Motor neuron (in vitro differentiated cells): ENCODE measurements around the gene OR5K2. TPM values are rescaled to one million over a fixed set of nuclear protein-coding genes. Genes with fewer than 3 reads are reported as not detected.

Experiments
- ATAC-seq, 8 experiments: fragments of 200-7000 bp; cut with Tn5 transposase; replicated peaks in 6 of 8; 2 replicates each; pipeline ENCODE4 v1.8.0; 2021; ENCODE audit warnings: mild to moderate bottlenecking in 8 of 8, moderate library complexity in 8 of 8
- H3K27ac ChIP-seq, 2 donors: fragments of 250-450 bp; sonication (Bioruptor Pico); 2 replicates each; pipeline ENCODE4 v1.9.0; 2021; ENCODE audit warnings: antibody characterized with exemption in 2 of 2, mild to moderate bottlenecking in 2 of 2, moderate library complexity in 1 of 2
- H3K4me1 ChIP-seq, 2 donors: fragments of 250-450 bp; sonication (Bioruptor Pico); replicated peaks in 1 of 2; 2 replicates each; pipeline ENCODE4 v1.6.1; 2021; ENCODE audit warnings: antibody characterized with exemption in 2 of 2, mild to moderate bottlenecking in 2 of 2, moderate library complexity in 1 of 2
- H3K4me3 ChIP-seq, 5 donors: fragments of 250-450 bp; sonication (Bioruptor Pico); 2 replicates each; pipeline ENCODE4 v1.9.0; 2021; ENCODE audit warnings: antibody characterized with exemption in 5 of 5, mild to moderate bottlenecking in 5 of 5, moderate library complexity in 4 of 5
- WGBS, 10 experiments: fragments of 450-650 bp; shearing (Covaris generic); methylation state at CpG; one replicate each; pipeline ENCODE4 v1.0.0; 2022; 5-methylcytosine and 5-hydroxymethylcytosine counted together
- in situ Hi-C, 9 experiments: fragments of 400-800 bp; cut with MboI; loops; one replicate each; pipeline ENCODE4 v1.15.0; 2021; ENCODE audit warnings: low sequenced_read_pairs in 9 of 9, low pct_unique_long_range_greater_than_20kb in 2 of 9; ENCODE audit not compliant: unreplicated experiment in 9 of 9
- total RNA-seq, 8 experiments: library from RNA; unstranded; fragments of 300-600 nt; gene quantifications; 2 replicates each; pipeline versions ENCODE4 v1.2.3 to v1.2.4, GENCODE V29; 2022

Gene OR5K2
- total RNA-seq, 8 experiments from 2014 or later = 0.28 to 0.43 TPM; not detected in 6

DNA sequence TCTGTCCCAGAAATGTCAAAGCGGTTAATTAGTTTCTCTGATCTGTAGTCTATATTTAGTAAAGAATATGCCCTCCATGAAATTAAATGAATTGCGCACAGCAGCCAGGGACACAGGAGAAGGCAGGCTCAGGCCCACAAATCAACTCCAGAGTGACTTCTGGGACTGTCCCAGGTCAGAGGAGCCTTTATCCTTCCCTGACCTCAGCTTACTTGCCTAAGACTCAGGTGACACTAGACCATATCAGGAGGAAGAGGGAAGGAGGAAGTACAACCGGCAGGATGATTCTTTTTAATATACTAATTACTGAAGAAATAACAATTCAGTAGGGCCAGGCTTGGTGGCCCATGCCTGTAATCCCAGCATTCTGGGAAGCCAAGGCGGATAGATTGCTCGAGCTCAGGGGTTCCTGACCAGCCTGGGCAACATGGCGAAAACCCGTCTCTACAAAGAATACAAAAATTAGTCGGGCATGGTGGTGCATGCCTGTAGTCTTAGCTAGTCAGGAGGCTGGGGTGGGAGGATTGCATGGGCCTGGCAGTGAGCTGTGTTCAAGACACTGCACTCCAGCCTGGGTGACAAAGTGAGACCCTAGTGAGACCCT lies 32.5 kb downstream of the OR5K2 start:
- in situ Hi-C loops = no loop called here
- no peak overlapping the region for H3K27ac ChIP-seq
- H3K4me3 ChIP-seq = no peak overlapping the region
- WGBS, 10 experiments = 31 to 100% (median 70%) methylated on average over 1 to 8 of the region's 8 CpGs; no CpG with 5 or more reads in 3 of the 10 experiments
- H3K4me1 ChIP-seq = peaks cover 0 to 7% of the 10 kb centered on the region in 2 donors
- peak in 4 of 8 experiments; percentile 65 to 73 (median 69) for ATAC-seq

DNA sequence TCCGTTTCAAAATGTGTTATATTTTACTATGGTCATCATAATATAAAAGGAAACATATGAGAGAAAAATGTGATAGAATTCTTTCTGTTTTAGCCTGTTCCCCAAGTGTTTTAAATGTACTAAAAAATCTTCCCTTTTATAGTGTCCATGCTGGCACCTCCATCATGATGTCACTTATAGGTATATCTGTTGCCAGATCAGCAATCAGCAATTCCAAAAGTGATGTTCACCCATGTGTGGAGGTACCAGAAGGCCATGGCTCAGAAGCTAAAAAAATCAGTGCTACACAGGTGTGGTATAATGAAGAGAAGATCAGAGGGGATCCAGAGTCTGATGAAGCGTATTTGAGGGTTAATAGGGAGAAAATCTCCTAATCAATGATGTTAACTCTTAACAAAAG lies 33.2 kb downstream of the OR5K2 start:
- Histone ChIP-seq H3K4me3 (no peak overlapping the region), H3K4me1 (peaks cover 0 to 7% of the 10 kb centered on the region in 2 donors), H3K27ac (no peak overlapping the region)
- no peak for ATAC-seq
- 0 to 100% (median 83%) methylated on average over 1 to 2 of the region's 2 CpGs for WGBS, 10 experiments
- in situ Hi-C loops = no loop called here

DNA sequence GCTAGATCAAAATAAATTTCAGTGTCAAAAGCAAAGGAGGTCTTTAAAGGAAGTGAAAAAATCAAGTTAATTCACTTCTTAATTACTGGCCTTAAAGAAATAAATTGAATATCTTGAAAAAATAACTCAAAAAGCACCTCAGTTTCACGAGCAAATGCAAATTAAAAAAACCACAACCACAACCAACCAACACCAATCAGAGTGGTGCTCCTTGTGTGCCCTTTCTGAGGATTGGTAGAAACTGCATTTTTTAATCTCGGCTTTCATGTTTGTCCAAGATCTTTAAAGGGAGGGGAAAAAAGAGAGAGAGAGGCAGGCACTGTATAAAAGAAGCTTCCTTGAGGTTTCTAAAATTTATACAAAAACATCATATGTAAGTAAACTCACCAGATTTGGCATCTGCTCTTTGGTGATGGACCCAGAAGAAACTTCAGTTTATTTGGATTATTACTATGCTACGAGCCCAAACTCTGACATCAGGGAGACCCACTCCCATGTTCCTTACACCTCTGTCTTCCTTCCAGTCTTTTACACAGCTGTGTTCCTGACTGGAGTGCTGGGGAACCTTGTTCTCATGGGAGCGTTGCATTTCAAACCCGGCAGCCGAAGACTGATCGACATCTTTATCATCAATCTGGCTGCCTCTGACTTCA lies 34.3 kb downstream of the OR5K2 start, which contains the start of gene GPR15:
Gene GPR15, plus strand, starts transcription at position 357 of the 653 bp plus-strand sequence. Its CDS starts 56 bp downstream, at position 413.
- Histone ChIP-seq H3K4me1 (peaks cover 0 to 7% of the 10 kb centered on the region in 2 donors), H3K27ac (no peak within 1 kb of the TSS), H3K4me3 (no peak within 1 kb of the TSS)
- WGBS, 10 experiments = 38 to 100% (median 70%) methylated on average over 1 to 7 of the region's 7 CpGs; no CpG with 5 or more reads in 1 of the 10 experiments
- in situ Hi-C loops = no loop called here
- ATAC-seq = no peak

DNA sequence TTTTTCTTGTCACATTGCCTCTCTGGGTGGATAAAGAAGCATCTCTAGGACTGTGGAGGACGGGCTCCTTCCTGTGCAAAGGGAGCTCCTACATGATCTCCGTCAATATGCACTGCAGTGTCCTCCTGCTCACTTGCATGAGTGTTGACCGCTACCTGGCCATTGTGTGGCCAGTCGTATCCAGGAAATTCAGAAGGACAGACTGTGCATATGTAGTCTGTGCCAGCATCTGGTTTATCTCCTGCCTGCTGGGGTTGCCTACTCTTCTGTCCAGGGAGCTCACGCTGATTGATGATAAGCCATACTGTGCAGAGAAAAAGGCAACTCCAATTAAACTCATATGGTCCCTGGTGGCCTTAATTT lies 34.8 kb downstream of the OR5K2 start:
- no peak overlapping the region for H3K4me3 ChIP-seq
- no peak overlapping the region for H3K27ac ChIP-seq
- no peak for ATAC-seq
- in situ Hi-C loops = no loop called here
- peaks cover 0 to 7% of the 10 kb centered on the region in 2 donors for H3K4me1 ChIP-seq
- 50 to 100% (median 83%) methylated on average over 1 to 4 of the region's 5 CpGs; no CpG with 5 or more reads in 5 of the 10 experiments for WGBS, 10 experiments

DNA sequence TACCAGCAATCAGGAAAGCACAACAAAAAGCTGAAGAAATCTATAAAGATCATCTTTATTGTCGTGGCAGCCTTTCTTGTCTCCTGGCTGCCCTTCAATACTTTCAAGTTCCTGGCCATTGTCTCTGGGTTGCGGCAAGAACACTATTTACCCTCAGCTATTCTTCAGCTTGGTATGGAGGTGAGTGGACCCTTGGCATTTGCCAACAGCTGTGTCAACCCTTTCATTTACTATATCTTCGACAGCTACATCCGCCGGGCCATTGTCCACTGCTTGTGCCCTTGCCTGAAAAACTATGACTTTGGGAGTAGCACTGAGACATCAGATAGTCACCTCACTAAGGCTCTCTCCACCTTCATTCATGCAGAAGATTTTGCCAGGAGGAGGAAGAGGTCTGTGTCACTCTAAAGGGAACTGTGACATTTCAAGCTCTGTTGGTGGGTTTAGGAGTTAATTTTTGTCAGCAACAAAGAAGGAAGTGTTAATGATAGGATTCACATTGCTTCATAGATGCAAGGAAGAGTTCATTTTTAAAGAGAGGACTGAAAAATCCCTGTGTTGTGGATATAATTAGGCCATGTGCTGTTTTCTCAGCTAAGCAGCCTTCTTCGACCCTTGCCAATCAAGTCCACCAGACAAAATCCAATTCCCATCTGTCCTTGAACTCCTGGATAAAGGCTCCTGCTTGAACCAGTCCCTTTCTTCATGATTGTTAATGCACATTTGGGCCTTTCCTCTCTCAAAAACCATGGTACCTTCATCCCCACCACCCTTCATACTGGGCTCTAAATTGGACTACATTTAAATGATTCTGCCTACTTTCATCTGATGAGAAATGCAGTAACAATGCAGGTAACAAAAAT lies 35.5 kb downstream of the OR5K2 start:
- Histone ChIP-seq H3K4me3 (no peak overlapping the region), H3K4me1 (peaks cover 0 to 7% of the 10 kb centered on the region in 2 donors), H3K27ac (no peak overlapping the region)
- no peak for ATAC-seq
- in situ Hi-C loops = no loop called here
- 40 to 100% (median 90%) methylated on average over 1 to 6 of the region's 6 CpGs; no CpG with 5 or more reads in 2 of the 10 experiments for WGBS, 10 experiments

DNA sequence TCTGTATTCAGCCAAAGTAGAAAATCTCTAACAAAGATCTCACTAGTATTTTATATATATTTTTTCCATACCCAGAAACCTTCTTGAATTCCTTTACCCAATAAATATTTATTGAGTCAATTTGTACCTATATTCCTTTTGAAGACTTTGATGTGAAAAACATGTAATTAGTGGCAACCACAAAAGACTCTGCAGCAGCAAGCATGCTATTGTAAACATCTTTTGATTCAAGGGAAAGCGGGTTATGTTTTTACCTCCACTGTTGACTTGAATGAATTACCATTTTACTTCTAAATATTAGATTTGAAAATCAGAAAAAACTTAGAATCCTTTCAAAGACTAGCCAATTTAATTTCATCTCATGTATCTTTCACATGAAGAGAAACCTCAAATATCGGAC lies 36.7 kb downstream of the OR5K2 start:
- peaks cover 0 to 7% of the 10 kb centered on the region in 2 donors for H3K4me1 ChIP-seq
- no peak overlapping the region for H3K4me3 ChIP-seq
- no peak overlapping the region for H3K27ac ChIP-seq
- 86 to 100% (median 96%) methylated on average over 1 to 2 of the region's 2 CpGs for whole genome bisulfite sequencing, 10 experiments
- in situ Hi-C loops = no loop called here
- ATAC-seq = no peak

DNA sequence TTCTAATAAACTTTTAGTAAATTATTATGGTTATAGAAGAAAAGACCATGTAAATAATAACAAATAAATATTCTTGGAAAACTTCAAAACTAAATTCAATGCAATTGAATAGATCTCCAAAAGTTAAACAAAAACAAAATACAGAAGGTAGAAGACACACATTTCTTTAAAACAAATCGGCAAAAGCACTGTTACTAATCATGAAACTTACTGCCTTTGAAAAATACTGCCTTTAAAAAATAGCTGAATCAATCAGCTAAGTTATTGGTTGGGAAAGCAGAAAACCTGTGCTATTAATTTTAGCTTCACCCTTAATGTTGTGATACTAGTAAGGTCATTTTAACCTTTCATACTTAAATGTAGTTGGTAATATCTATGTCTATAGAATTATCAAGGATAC lies 37.3 kb downstream of the OR5K2 start:
- in situ Hi-C loops = no loop called here
- 22 to 100% (median 92%) methylated on average over 1 of the region's 1 CpG for WGBS, 10 experiments
- Histone ChIP-seq H3K27ac (no peak overlapping the region), H3K4me1 (peaks cover 0 to 4% of the 10 kb centered on the region in 2 donors), H3K4me3 (no peak overlapping the region)
- no peak for ATAC-seq

DNA sequence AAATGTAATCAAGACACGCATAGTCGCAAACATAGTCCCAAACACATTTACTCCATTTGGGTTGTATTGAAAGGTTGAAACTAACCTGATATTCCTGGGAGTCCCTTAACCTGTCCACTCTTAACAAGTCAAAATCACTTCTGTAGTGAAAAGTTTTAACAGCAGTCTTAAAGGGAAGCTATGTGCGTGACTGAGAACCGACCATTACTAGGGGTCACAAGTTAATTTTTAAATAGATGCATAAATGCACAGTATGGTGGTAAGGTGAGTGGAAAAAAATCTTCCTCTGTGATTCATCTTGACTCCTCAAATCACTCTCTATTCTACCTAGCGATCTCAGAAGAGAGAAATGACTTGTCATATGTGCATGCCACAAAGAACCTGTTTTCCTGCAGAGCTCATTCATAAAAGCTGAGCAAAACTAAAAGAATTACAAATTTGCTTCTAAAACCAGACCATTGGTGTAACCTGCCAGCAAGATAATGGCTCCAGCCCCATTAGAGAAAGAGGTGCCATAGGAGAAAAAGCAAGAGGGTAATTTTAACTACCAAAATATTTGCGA lies 39.1 kb downstream of the OR5K2 start:
- H3K4me3 ChIP-seq = no peak overlapping the region
- ATAC-seq = no peak
- 58 to 100% (median 89%) methylated on average over 1 to 6 of the region's 6 CpGs for WGBS, 10 experiments
- H3K4me1 ChIP-seq = no peaks in the 10 kb centered on the region
- in situ Hi-C loops = no loop called here
- no peak overlapping the region for H3K27ac ChIP-seq

DNA sequence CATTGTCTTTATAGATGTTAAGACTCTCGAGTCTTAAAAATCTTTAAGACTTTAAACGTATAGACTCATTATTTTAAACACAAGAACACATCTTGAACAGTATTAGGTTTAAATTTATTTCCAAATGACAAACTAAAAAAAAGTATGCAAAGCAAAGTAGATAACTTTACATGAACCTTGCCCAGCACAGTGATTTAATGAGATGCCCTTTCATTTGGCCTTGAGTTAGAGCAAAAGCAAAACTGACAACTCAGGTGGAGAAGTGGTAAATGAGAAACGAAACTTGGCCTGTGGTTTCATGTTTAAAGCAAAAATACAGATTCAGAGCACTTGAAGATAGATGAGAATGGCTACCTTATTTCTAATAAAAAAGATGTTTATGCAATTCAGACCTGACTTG lies 42.9 kb downstream of the OR5K2 start:
- 35 to 91% (median 86%) methylated on average over 1 to 3 of the region's 3 CpGs; no CpG with 5 or more reads in 1 of the 10 experiments for WGBS, 10 experiments
- ATAC-seq = no peak
- Histone ChIP-seq H3K27ac (no peak overlapping the region), H3K4me1 (no peaks in the 10 kb centered on the region), H3K4me3 (no peak overlapping the region)
- in situ Hi-C loops = no loop called here

DNA sequence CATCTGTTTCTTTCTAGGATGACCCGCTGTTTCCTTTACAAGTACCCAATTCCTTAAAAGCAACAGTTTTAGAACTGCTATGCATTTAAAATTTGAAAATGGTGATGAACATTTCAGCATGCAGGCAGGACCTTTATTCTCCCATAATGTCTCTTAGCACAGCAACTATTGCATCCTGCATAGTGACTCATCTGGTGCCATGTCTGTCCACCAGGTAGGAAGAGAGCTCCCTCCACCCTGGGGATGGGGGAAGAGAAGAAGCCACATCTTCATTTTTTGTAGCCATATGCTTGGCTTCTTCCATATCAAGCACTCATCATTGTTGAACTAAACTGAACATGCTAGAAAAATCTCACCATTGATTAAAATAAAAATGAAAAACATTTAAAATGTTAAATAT lies 44.2 kb downstream of the OR5K2 start:
- in situ Hi-C loops = no loop called here
- ATAC-seq = no peak
- H3K27ac ChIP-seq = no peak overlapping the region
- no peak overlapping the region for H3K4me3 ChIP-seq
- H3K4me1 ChIP-seq = no peaks in the 10 kb centered on the region
- 33 to 100% (median 93%) methylated on average over 1 of the region's 1 CpG; no CpG with 5 or more reads in 2 of the 10 experiments for WGBS, 10 experiments

DNA sequence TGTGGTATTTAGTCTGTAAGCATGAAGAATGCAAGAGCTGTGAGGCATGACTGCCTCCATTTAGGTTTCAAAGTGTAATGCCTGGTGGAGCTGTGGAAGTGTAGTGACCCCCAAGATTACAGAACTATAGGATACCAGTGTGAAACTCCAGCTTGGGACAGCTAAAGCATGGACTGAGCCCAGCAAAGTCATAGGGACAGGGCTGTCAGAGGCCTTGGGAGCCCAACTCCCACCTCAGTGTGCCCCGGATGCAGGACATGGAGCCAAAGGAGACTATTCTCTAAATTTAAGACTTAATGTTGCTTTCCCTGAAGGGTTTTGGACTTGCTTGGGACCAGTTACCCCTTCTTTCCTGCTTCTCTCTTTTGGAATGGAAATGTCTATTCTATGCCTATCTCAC lies 45.1 kb downstream of the OR5K2 start:
- 14 to 100% (median 60%) methylated on average over 1 of the region's 1 CpG; no CpG with 5 or more reads in 7 of the 10 experiments for WGBS, 10 experiments
- no peaks in the 10 kb centered on the region for H3K4me1 ChIP-seq
- H3K27ac ChIP-seq = no peak overlapping the region
- H3K4me3 ChIP-seq = no peak overlapping the region
- no peak for ATAC-seq
- in situ Hi-C loops = no loop called here

DNA sequence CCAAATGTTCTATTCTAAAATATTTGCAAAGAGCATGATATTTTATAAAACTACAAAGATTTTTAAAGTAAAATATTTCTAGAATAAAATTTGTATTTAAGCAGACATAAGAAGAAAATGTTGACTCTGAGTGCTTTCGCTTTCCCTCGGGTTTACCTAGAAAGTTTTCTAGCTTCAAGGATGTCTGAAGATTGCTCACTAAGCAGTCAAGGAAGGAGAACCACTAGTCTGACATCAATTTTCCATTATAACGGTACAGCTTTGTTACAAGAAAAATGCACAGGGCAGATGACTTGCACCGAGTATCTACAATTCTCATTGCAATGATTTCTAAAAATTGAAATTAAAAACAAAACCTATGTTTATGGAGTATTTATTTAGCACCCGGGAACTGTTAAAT lies 48.5 kb downstream of the OR5K2 start:
- WGBS, 10 experiments = 47 to 95% (median 88%) methylated on average over 2 to 5 of the region's 5 CpGs
- no peak overlapping the region for H3K27ac ChIP-seq
- no peak for ATAC-seq
- in situ Hi-C loops = no loop called here
- H3K4me3 ChIP-seq = no peak overlapping the region
- no peaks in the 10 kb centered on the region for H3K4me1 ChIP-seq
